EL (cell line): ENCODE results near the gene IFIT2.
"Not testable (repeated sequence)": the region's sequence is repeated elsewhere in the genome, so short reads cannot be mapped to it uniquely, and the experiment has no call there.

Source experiments
- DNase-seq: peaks from one replicate; pipeline ENCODE4 v3.0.0-alpha.2; 2016

IFIT2 gene

GRCh38 chr10:89308736-89309135 is 6.9 kb downstream of the IFIT2 start:
- DNase-seq, result no peak

- no peak for DNase-seq
Observed at GRCh38 chr10:89309156-89310055, 7.6 kb downstream of the IFIT2 start.

DNA sequence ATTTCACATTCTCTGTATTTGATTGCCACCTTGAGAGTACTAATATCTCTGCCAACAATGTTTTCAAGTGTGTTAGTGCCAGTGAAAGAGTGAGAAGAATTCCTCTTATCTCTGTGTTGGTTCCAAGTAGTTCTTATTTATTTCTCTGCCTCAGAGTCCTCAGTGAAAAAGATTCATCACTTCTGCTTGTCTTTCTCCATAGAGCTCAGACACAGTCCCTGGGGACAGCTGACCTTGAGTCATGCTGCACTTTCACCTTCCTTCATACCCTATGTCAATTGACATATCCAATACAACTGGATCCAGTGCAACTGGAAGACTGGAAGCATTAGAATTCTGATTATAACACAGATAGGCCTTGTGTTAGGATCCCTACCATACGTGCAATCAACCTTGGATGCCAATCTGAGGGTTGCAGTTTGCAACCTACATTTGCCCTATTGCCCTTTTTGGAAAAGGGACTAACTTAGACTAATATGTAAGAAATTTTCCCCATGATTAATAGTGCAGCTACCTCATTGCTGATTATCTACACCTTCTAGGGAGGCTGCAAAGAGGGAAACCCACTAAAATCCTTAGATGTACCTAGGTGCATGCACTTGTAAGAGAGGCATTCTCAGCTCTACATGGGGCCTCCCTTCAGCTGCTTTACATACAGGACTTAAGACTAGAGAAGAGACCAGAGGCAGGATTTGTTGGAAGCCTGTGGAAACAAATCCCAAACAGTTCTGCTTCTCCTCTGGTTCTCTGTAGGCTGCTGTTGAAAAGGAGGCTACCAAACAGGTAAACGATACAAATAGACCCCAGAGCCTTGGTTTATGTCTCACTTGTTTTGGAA is 8.4 kb downstream of the IFIT2 start:
- DNase-seq, result no peak

- DNase-seq, result no peak
Observed at GRCh38 chr10:89312973-89313372, 11.1 kb downstream of the IFIT2 start.

DNA sequence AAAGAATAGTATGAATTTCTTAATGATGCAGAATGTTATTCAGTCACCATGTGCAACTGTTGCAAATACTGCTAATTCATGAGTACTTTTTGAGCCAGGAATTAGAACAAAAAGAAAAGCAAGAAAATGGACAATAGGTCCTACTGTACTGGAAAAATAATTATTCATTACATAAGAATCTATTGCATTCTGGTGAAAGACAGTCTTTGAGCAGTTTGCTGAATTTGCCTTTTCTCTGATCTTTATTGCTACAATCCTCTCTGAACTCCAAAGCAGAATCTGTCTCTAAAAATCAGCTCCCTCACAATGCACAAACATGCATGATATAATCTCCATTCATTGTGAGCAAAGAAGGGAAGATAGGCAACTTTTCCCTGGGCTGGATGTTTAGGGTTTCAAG is 12.8 kb downstream of the IFIT2 start:
- DNase-seq, result no peak

GRCh38 chr10:89318047-89318446 is 16.2 kb downstream of the IFIT2 start:
- not testable (repeated sequence) for DNase-seq

DNA sequence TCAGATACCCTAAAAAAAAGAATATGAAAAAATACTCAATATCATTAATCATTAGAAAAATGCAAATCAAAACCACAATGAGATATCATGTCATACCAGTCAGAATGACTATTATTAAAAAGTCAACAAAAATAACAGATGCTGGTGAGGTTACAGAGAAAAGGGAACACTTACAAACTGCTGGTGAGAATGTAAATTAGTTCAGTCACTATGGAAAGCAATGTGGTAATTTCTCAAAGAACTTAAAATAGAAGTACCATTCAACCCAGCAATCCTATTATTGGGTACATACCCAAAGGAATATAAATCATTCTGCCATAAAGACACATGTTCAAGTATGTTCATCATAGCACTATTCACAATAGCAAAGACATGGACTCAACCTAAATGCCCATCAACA is 23.2 kb downstream of the IFIT2 start:
- not testable (repeated sequence) for DNase-seq

DNA sequence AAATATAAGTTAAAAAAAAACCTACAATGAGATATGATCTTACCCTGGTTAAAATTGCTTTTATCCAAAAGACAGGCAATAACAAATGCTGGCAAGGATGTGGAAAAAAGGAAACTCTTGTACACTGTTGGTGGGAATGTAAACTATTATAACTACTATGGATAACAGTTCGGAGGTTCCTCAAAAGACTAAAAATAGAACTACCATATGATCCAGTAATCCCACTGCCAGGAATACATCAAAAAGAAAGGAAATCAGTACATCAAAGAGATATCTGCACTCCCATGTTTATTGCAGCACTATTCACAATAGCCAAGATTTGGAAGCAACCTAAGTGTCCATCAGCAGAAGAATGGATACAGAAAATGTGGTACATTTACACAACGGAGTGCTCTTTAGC is 24.0 kb downstream of the IFIT2 start:
- not testable (repeated sequence) for DNase-seq

GRCh38 chr10:89327803-89328441 is 26.1 kb downstream of the IFIT2 start, which contains the start of gene IFIT3:
Gene IFIT3 (plus strand): TSS chr10:89327997. CDS start chr10:89328074, 77 bp downstream.
- DNase-seq, result peak; percentile 93

DNA sequence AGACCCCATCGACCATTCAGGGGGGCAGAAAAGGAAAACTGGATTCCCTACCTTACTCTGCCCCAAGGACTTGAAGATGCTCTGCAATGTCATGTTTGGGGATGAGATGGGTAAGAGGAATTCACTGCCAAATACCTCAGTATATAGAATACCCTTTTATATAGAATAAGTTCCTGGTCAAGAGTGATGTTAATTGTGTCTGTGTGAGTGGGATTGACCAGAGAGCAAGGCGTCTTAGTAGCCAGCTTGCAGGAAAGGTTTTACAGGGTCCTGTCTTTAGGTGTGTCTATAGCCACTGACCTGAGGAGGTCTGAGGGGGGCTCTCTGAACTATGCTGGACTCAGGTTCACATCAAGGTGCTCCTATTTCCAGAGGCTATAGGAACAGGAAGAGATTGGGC is 27.3 kb downstream of the IFIT2 start:
- DNase-seq, result no peak

DNA sequence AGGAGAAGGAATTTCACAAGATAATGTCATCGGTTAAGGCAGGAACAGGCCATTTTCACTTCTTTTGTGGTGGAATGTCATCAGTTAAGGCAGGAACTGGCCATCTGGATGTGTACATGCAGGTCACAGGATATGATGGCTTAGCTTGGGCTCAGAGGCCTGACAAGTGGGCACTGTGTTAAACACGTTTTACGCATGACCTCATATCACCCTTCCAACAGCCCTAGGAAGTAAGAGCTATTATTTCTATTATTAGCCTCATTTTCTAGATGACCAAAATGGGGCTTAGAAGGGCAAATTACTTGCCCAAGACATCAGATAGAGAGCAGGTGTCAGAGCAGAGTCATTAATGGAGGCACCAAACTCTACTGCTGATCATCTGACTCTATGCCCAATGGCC is 28.2 kb downstream of the IFIT2 start:
- not testable (repeated sequence) for DNase-seq

- DNase-seq, result no peak
Observed at GRCh38 chr10:89330537-89331212, 28.8 kb downstream of the IFIT2 start.

- peak; percentile 5 for DNase-seq
Observed at GRCh38 chr10:89331487-89332122, 29.8 kb downstream of the IFIT2 start.

DNA sequence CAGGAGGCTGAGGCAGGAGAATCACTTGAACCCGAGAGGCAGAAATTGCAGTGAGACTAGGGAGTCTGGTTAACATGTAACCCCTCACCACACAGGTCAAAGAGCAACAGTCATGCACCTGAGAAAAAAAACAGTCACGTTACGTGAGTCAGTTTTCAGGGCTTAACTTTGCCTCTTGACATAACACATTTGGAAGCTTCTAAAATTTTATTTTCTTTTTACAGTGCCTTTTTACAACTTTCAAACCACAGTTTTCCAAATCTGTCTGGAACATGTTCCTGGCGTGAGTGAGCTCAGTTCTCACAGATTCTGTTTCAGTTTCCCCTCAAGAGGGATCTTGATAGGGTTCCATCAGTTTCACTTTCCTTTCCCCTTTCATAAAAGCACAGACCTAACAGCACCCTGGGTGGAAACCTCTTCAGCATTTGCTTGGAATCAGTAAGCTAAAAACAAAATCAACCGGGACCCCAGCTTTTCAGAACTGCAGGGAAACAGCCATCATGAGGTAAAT is 30.3 kb downstream of the IFIT2 start:
- DNase-seq, result peak; percentile 80

DNA sequence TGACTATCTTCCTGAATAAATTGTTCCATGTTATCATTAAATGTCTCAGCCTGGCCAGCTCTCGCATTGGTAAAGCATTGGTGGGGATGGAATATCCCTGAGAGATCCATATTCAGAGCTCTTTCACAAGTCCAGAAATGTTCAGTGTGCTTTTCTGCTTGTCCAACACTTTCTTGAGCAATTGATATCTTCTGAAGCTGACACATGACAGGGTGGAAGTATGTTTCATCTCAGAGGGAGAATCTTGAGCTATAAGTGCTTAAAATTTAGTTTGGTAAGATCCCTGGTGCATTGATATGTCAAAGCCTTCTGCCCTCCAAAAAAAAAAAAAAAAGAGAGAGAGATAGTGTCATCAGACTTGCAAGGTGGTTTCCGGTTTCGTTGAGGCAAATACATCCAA is 33.4 kb downstream of the IFIT2 start:
- DNase-seq, result no peak

GRCh38 chr10:89336241-89336640 is 34.4 kb downstream of the IFIT2 start:
- no peak for DNase-seq

- peak; percentile 76 for DNase-seq
Observed at GRCh38 chr10:89337484-89337883, 35.6 kb downstream of the IFIT2 start.

DNA sequence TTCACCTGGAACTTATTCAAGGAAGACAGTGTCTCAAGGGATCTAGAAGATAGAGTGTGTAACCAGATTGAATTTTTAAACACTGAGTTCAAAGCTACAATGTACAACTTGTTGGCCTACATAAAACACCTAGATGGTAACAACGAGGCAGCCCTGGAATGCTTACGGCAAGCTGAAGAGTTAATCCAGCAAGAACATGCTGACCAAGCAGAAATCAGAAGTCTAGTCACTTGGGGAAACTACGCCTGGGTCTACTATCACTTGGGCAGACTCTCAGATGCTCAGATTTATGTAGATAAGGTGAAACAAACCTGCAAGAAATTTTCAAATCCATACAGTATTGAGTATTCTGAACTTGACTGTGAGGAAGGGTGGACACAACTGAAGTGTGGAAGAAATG is 36.9 kb downstream of the IFIT2 start:
- no peak for DNase-seq

DNA sequence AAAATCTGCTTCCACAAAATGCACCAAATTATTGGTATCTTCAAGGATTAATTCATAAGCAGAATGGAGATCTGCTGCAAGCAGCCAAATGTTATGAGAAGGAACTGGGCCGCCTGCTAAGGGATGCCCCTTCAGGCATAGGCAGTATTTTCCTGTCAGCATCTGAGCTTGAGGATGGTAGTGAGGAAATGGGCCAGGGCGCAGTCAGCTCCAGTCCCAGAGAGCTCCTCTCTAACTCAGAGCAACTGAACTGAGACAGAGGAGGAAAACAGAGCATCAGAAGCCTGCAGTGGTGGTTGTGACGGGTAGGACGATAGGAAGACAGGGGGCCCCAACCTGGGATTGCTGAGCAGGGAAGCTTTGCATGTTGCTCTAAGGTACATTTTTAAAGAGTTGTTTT is 38.0 kb downstream of the IFIT2 start:
- no peak for DNase-seq

DNA sequence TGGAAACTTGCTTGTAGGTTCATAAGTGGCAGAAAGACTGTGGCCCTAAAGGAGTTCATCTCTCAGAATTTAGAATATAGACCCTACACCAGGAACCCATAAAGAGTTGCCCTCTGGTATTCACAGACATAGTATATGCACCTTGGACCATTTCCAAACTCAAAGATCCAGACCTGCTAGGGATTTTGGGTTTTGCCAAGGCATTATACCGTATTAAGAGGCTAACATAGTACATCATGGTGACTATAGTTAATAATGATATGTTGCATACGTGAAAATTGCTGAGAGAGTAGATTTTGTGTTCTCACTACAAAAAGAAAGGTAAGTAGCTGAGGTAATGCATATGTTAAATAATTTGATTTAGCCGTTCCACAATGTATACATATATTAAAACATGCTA is 39.8 kb downstream of the IFIT2 start:
- DNase-seq, result no peak

DNA sequence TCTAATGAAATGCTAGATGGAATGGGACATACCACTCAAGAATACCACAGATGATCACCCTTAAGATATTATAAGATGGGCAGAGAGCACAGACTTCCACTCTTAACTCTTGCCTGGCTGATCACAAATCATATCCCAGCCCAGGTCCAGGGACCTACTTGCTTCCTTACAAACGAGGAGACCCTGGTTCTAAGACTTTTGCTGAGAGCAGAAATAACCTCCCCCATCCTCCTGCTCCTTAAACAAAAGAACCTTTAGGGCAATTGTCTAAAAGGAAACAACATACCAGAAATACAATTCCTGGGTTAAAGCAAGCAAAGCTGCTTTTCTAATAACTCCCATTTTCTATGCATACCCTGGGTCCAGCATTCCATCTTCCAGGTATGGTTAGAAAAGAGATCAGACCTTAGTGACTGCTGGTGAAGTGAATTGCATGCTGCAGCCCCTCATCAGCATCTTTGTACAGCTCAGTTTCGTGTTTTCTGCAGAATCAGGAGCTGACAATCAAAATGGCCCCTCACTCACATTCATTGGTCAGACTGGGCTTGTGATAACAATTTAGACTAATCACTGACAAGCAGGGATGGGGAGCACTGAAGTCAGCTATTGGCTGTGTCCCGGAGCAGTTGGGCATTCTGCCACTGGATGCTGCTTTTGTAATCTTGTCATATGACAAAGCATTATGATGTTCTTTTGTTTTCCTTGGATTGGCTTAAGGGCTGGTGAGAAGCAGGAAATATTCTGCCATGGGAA is 40.5 kb downstream of the IFIT2 start:
- DNase-seq, result peak; percentile 83
